PFSK-1 (cell line): ENCODE results near the gene DTL.

ENCODE experiments used
- FOXP2 ChIP-seq: optimal IDR thresholded peaks from 2 replicates; pipeline ENCODE3; 2011; ENCODE audit warnings: borderline replicate concordance, control low read depth, inconsistent platforms; ENCODE audit not compliant: insufficient read depth; ENCODE audit errors: extremely low read length, extremely low read depth
- POLR2AphosphoS5 ChIP-seq: IDR thresholded peaks from 2 replicates; pipeline ENCODE4 v1.6.1; 2012; ENCODE audit warnings: low read depth, mild to moderate bottlenecking, control low read depth, low read length, moderate library complexity
- TAF1 ChIP-seq: IDR thresholded peaks from 2 replicates; pipeline ENCODE4 v1.6.1; 2012; ENCODE audit warnings: low read length, control low read depth, borderline replicate concordance; ENCODE audit not compliant: insufficient read depth
- TF ChIP-seq, protein P1 (sequence below), 2 experiments: IDR thresholded peaks; 2 replicates each; pipeline versions ENCODE4 v1.6.1 to v1.8.0; 2011 to 2012; ENCODE audit warnings: low read depth in 2 of 2, low read length in 2 of 2, control low read depth in 1 of 2, inconsistent platforms in 1 of 2, mild to moderate bottlenecking in 1 of 2, moderate library complexity in 1 of 2; ENCODE audit not compliant: insufficient read depth in 1 of 2

DNA sequence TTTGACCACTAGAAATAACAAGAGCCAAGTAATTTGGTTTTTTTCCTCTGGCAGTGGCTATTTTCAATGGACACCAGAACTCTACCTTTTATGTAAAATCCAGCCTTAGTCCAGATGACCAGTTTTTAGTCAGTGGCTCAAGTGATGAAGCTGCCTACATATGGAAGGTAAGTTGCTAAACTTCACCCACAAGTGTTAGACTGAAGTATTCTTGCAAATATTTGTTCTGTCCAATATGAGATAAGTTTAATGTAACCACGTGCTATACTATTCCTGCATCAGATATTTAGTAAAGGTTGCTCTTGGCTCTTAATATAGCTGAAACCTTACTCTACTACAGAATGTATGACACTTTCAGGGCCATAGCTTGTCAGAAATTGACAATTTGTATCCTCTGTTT is 36.5 kb downstream of the DTL start:
- TF ChIP-seq FOXP2 = no peak
- TF ChIP-seq, protein P1, sequence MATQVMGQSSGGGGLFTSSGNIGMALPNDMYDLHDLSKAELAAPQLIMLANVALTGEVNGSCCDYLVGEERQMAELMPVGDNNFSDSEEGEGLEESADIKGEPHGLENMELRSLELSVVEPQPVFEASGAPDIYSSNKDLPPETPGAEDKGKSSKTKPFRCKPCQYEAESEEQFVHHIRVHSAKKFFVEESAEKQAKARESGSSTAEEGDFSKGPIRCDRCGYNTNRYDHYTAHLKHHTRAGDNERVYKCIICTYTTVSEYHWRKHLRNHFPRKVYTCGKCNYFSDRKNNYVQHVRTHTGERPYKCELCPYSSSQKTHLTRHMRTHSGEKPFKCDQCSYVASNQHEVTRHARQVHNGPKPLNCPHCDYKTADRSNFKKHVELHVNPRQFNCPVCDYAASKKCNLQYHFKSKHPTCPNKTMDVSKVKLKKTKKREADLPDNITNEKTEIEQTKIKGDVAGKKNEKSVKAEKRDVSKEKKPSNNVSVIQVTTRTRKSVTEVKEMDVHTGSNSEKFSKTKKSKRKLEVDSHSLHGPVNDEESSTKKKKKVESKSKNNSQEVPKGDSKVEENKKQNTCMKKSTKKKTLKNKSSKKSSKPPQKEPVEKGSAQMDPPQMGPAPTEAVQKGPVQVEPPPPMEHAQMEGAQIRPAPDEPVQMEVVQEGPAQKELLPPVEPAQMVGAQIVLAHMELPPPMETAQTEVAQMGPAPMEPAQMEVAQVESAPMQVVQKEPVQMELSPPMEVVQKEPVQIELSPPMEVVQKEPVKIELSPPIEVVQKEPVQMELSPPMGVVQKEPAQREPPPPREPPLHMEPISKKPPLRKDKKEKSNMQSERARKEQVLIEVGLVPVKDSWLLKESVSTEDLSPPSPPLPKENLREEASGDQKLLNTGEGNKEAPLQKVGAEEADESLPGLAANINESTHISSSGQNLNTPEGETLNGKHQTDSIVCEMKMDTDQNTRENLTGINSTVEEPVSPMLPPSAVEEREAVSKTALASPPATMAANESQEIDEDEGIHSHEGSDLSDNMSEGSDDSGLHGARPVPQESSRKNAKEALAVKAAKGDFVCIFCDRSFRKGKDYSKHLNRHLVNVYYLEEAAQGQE (IDR thresholded peaks at IDR 0.05; ENCODE audit: insufficient read depth in 1 of 2, low read depth in 2 of 2, low read length in 2 of 2) = no peak
- TF ChIP-seq POLR2AphosphoS5 = no peak
- no peak for TF ChIP-seq TAF1
